Myocyte (in vitro differentiated cells): ENCODE measurements around the gene SLC35A1. TPM values are rescaled to one million over a fixed set of nuclear protein-coding genes. Genes with fewer than 3 reads are reported as not detected.

Experiments
- DNase-seq: peaks from one replicate; pipeline ENCODE4 v3.0.0-alpha.2; 2012; ENCODE audit warnings: low read depth
- total RNA-seq: library from RNA; depleted of rRNA; stranded (reverse); fragments of >200 nt; gene quantifications from 2 replicates; pipeline ENCODE4 v1.2.3, GENCODE V29; 2014

SLC35A1 gene
- total RNA-seq, 1 donor from 2014 or later = 16.7 TPM

DNA sequence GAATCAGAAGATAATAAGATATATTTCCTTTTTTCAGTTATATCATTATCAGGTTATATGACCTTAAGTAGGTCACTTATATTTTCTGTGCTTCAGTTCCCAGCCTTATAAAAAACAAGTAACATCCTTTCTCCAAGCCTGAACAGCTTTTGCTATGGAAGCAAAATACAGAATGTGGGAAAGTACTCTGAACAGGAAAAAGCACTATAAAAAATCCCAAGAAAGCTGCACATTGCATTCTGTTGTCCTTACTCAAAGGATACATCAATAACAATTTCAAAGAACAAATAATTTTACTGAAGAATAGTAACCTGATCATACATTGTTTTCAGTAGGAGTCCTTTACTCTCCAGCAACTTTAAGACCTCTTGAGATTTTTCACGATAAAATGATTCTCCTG, 56.4 kb downstream of the SLC35A1 start:
- DNase-seq = no peak

DNA sequence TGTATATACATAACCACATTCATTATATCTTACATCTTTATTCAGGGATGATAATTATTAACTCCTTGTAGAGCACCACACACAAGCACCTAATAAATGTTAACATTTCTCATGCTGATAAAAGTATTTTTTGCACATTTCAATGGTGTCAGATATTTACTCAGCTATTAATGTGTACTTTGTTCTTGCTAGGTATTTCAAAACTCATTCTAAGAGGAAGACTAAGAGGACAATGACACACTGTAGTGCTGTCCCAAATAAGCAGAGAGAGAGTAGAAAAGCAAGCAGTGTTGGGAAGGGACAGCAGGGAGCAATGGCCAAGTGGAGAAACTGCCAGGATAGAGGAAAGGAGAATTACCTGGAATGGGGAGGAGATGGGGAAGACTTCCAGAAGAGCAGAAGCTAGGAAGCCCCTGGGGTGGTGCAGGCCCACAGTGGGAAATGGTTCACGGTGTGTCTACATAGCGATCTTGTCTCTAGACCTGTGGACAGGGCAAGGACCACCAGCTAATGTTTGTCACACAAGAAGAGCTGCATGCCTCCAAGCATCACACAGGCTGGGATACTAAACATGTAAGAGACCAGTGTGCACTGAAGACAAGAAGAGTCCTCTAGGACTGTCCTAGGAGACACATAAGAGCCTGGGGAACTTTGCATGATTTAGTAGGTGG, 61.7 kb downstream of the SLC35A1 start:
- DNase-seq = no peak

GRCh38 chr6:87538510-87539260, 65.9 kb downstream of the SLC35A1 start:
- no peak for DNase-seq

GRCh38 chr6:87539554-87539953, 66.8 kb downstream of the SLC35A1 start:
- no peak for DNase-seq

GRCh38 chr6:87540539-87540938, 67.8 kb downstream of the SLC35A1 start:
- no peak for DNase-seq

- no peak for DNase-seq
Observed at GRCh38 chr6:87541041-87541440, 68.3 kb downstream of the SLC35A1 start.

DNA sequence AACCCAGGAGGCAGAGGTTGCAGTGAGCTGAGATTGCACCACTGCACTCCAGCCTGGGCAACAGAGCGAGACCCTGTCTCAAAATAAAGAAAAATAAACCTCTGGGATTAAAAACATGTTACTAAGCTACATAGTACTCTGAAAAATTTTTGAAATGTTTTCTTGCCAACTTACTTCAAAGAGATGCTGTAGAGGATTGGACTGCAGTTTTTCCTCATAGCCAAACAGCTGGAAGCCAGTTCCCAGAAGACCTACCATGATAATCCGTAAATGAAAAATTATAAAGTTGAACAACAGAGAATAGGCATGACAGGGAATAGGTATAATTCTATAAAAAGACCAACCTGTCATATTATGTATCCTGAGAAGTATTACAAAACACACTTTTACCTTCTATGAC, 69.0 kb downstream of the SLC35A1 start:
- no peak for DNase-seq

- DNase-seq = no peak
Observed at GRCh38 chr6:87543696-87544473, 71.1 kb downstream of the SLC35A1 start.

DNA sequence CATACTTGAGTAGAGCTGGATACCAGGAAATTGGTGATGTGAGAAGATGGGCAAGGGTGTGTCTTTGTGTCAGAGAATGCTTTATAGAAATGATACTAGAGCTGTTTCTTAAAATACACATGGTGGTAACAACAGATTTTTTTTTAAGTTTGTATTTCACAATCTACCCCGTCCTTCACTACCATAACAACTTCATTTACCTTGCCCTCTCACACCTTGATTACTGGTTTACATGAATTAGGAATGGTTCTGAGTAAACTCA, 71.6 kb downstream of the SLC35A1 start:
- peak; percentile 1 for DNase-seq

- no peak for DNase-seq
Observed at GRCh38 chr6:87551799-87552198, 79.0 kb downstream of the SLC35A1 start.

- no peak for DNase-seq
Observed at GRCh38 chr6:87553159-87553765, 80.5 kb downstream of the SLC35A1 start.

DNA sequence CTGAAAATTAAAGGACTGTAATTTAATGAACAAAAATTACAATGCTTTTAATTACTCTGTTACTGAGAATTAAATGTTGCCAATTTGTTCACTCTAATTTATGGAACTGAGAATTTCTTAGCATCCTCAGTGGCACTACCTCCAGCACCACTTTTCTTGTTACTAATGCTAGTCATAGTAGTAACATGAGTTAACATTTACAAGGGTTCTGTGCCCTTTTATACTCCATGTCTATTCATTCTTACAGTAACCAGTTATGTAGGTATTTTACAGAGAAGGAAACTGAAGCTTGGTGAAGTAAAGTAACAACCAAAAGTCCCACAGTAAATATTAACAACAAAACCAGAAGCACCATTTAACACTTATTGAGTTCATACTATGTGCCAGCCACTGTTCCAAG, 82.7 kb downstream of the SLC35A1 start:
- no peak for DNase-seq

DNA sequence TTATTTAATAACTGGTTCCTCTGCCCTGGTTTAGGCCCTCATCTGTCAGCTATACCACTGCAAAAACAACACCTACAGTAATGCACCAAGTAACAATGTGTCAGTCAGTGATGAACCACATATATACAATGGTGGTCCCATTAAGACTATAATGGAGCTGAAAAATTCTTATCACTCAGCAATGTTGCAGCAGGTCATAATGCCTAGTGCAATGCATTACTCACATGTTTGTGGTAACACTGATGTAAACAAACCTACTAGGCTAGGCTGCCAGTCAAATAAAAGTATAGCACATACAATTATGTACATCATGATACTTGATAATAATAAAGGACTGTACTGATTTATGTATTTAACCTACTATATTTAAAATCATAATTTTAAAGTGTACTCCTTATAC, 85.7 kb downstream of the SLC35A1 start:
- DNase-seq = no peak

DNA sequence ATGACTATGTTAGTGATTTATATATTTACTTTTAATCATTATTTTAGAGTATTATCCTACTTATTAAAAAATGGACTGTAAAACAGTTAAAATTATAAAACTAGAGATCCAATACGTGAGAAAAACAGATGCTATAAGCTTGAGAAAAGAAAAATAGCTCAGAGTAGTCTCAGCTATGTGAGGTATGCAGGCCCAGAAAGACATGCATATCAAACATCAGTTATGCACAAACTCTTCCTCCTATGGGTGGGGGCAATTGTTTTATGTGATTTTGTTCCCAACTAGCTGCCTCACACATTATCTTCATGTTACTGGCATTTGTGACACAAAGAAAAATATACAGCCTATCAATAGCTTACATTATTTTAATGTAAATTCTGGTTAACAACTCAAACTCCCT, 88.2 kb downstream of the SLC35A1 start:
- no peak for DNase-seq

Other genes with a start within 250 kb of the SLC35A1 start
- gene SMIM8, start 150.4 kb upstream of the SLC35A1 start, total RNA-seq = 4.6 and 5.2 TPM in 2 replicates
- not detected in 2 replicates for gene GJB7, start 143.7 kb upstream of the SLC35A1 start, total RNA-seq
- gene C6orf163, start 128.2 kb upstream of the SLC35A1 start, total RNA-seq = 0.10 and 0.75 TPM in 2 replicates
- gene CFAP206, start 65.0 kb upstream of the SLC35A1 start, total RNA-seq = not detected in 2 replicates
- 28.7 and 31.2 TPM in 2 replicates for gene RARS2, start 117.0 kb downstream of the SLC35A1 start, total RNA-seq
- 29.8 and 31.4 TPM in 2 replicates for gene ORC3, start 117.2 kb downstream of the SLC35A1 start, total RNA-seq
- 23.7 and 31.0 TPM in 2 replicates for gene AKIRIN2, start 229.3 kb downstream of the SLC35A1 start, total RNA-seq